HL-60 (cell line): ENCODE measurements around the gene NUCB1.
"Not testable (repeated sequence)": the region's sequence is repeated elsewhere in the genome, so short reads cannot be mapped to it uniquely, and the experiment has no call there.

Experiments
- DNase-seq, 2 experiments: peaks; one replicate each; pipeline ENCODE4 v3.0.0-alpha.2; 2010 to 2020; ENCODE audit warnings: low read depth in 1 of 2, low spot score in 1 of 2
- H3K27ac ChIP-seq: fragments of 250-450 bp; sonication (Bioruptor Pico); replicated peaks from 2 replicates; pipeline ENCODE4 v1.5.1; 2020; ENCODE audit warnings: mild to moderate bottlenecking, moderate library complexity
- H3K27me3 ChIP-seq: fragments of 250-450 bp; sonication (Bioruptor Pico); 2 replicates; pipeline ENCODE4 v1.5.1; 2021; ENCODE audit warnings: mild to moderate bottlenecking, moderate library complexity; ENCODE audit not compliant: insufficient read depth, poor library complexity, severe bottlenecking
- H3K4me3 ChIP-seq: replicated peaks from 2 replicates; pipeline ENCODE4 v1.5.1; 2011; ENCODE audit warnings: mild to moderate bottlenecking, control low read depth, low read length; ENCODE audit not compliant: insufficient read depth
- CTCF ChIP-seq: IDR thresholded peaks from one replicate; pipeline ENCODE4 v1.5.1; 2011; ENCODE audit warnings: low read length, control low read depth, inconsistent platforms; ENCODE audit not compliant: insufficient read depth
- GABPA ChIP-seq: IDR thresholded peaks from 2 replicates; pipeline ENCODE4 v1.6.1; 2012; ENCODE audit warnings: low read depth
- POLR2AphosphoS5 ChIP-seq: IDR thresholded peaks from 2 replicates; pipeline ENCODE4 v1.6.1; 2012; ENCODE audit warnings: low read depth
- REST ChIP-seq: IDR thresholded peaks from 2 replicates; pipeline ENCODE4 v1.6.1; 2012; ENCODE audit warnings: low read depth; ENCODE audit not compliant: insufficient replicate concordance
- SPI1 ChIP-seq: IDR thresholded peaks from 2 replicates; pipeline ENCODE4 v1.6.1; 2012; ENCODE audit warnings: low read depth, mild to moderate bottlenecking, borderline replicate concordance

NUCB1 gene

DNA sequence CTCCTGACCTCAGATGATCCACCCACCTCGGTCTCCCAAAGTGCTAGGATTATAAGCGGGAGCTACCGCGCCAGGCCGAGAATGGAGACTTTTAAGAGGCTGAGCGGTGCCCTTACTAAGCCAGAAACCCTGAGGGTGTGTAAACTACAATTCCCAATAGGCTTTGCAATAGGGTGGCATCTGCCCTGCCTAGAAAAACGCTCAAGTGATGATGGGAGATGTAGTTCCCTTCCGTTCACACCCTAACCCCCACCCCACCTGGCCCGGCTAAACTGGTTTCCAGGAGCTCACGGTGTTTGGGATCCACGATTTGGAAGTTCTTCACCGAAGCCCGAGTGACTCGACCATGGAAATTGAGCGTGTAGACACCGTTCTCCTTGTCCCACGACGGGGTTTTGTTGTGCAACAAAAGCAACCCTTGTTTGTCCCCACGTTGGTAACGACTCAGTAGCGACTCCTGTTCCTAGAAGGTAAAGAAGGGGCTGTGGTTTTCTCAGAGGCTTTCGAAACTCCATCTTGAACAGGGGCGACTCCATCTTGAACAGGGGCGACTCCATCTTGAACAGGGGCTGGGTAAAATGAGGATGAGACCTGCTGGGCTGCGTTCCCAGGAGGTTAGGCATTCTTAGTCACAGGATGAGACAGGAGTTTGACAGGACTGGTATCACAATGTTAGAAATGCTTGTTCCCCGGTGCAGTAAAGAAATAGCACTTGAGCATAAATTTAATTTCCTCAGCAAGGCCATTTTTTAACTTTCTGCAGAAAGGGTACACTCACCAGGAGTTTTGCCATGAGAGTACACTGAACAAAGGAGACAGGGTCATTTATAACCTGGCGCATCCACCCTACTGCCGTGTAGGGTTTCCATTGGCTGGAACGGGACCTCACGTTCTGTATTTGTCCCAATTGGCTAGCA, 18.1 kb upstream of the NUCB1 start:
- TF ChIP-seq POLR2AphosphoS5, result no peak
- no peak for TF ChIP-seq GABPA
- TF ChIP-seq SPI1, result no peak
- TF ChIP-seq REST, result no peak
- peak in 1 of 2 experiments; percentile 15 for DNase-seq
- Histone ChIP-seq H3K4me3 (no peak overlapping the region), H3K27me3 (no peaks in the 10 kb centered on the region), H3K27ac (no peak overlapping the region)

DNA sequence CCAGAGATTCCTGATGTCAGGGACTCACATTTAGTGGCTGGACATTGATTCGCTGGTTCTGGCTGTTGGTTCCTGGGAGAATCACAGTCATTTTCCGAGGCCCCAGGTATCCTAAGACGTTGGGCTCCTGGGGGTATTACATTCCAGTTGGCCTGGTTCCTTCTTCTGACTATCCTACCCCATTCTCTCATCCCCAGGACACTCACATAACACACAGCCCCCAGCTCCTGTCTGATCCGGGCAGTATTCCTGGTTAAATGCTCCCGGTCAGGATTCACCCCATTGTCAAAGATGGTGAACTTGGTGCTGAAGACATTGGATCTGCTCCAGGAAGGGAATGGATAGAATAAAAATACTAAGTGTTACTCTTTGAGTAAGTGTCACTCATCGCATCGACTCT, 16.4 kb upstream of the NUCB1 start:
- H3K27ac ChIP-seq, result no peak overlapping the region
- TF ChIP-seq GABPA (no peak), CTCF (no peak), POLR2AphosphoS5 (no peak), SPI1 (no peak), REST (no peak)
- no peak overlapping the region for H3K4me3 ChIP-seq
- DNase-seq, result no peak
- no peaks in the 10 kb centered on the region for H3K27me3 ChIP-seq

GRCh38 chr19:48887861-48888612, 12.1 kb upstream of the NUCB1 start:
- DNase-seq, result no peak
- H3K4me3 ChIP-seq, result no peak overlapping the region
- H3K27me3 ChIP-seq, result no peaks in the 10 kb centered on the region
- H3K27ac ChIP-seq, result no peak overlapping the region
- no peak for TF ChIP-seq GABPA
- no peak for TF ChIP-seq CTCF
- no peak for TF ChIP-seq SPI1
- no peak for TF ChIP-seq POLR2AphosphoS5
- TF ChIP-seq REST, result no peak

DNA sequence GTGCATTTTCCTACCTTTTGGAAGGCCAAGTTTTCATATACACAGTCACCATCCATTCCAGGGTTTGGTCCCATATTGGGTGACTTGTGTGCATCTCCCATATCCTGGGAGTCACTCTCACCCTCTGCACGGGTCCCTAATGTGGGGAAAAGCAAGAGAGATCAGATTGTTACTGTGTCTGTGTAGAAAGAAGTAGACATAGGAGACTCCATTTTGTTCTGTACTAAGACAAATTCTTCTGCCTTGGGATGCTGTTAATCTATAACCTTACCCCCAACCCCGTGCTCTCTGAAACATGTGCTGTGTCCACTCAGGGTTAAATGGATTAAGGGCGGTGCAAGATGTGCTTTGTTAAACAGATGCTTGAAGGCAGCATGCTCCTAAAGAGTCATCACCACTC, 10.6 kb upstream of the NUCB1 start:
- H3K27ac ChIP-seq, DNase-seq, H3K27me3 ChIP-seq, H3K4me3 ChIP-seq: not testable (repeated sequence)
